A549 (cell line): ENCODE data around the gene FAM193A. TPM values are rescaled to one million over a fixed set of nuclear protein-coding genes. Genes with fewer than 3 reads are reported as not detected.

Experiments used
- ATAC-seq, 2 experiments: fragments of 200-7000 bp in 1 of 2; fragments of >200 bp in 1 of 2; cut with Nextera tagmentation in 1 of 2; cut with Tn5 transposase in 1 of 2; 3 replicates each; pipeline versions ENCODE4 v1.8.0 to v1.9.1; 2018 to 2020; ENCODE audit warnings: mild to moderate bottlenecking in 1 of 2, moderate library complexity in 1 of 2
- CTCF ChIA-PET: fragments of 300-600 bp; sonication (Branson Sonifier 250); formaldehyde crosslinking; extraction: SDS; loops from one replicate; lab custom pipeline; 2021; ENCODE audit warnings: antibody characterized with exemption, inconsistent platforms; lab: Yijun Ruan, JAX
- POLR2A ChIA-PET: fragments of 350-600 bp; formaldehyde crosslinking; extraction: SDS; loops from one replicate; lab custom pipeline; 2021; ENCODE audit warnings: antibody characterized with exemption, inconsistent platforms; lab: Yijun Ruan, JAX
- DNase-seq, 2 experiments: peaks; one replicate each; pipeline versions ENCODE4 v3.0.0 to v3.0.0-alpha.2; 2011 to 2016; ENCODE audit warnings: low read depth in 1 of 2, low spot score in 1 of 2
- FAIRE-seq: peaks from 2 replicates; lab custom pipeline; 2011; peaks lifted over from hg19 to GRCh38; lab: Jason Lieb, UNC
- H3K27ac ChIP-seq, 2 experiments: fragments of >200 bp; sonication (Bioruptor Twin); formaldehyde crosslinking; 3 replicates each; pipeline ENCODE4 v1.5.1; 2016 to 2017
- H3K4me1 ChIP-seq: fragments of >200 bp; sonication (Bioruptor Twin); formaldehyde crosslinking; 3 replicates; pipeline ENCODE4 v1.6.1; 2016
- H3K4me2 ChIP-seq: fragments of >200 bp; sonication (Bioruptor Twin); formaldehyde crosslinking; 3 replicates; pipeline ENCODE4 v1.6.1; 2016
- H3K4me3 ChIP-seq: fragments of >200 bp; sonication (Bioruptor Twin); formaldehyde crosslinking; 3 replicates; pipeline ENCODE4 v1.5.1; 2016
- H3K9me3 ChIP-seq: fragments of >200 bp; sonication (Bioruptor Twin); formaldehyde crosslinking; 3 replicates; pipeline ENCODE4 v1.6.1; 2016
- ATOH8 ChIP-seq: fragments of 250-450 bp; sonication (Bioruptor Pico); IDR thresholded peaks from 2 replicates; pipeline ENCODE4 v1.5.0; 2020; ENCODE audit warnings: low read depth, mild to moderate bottlenecking, moderate library complexity
- BHLHE40 ChIP-seq: IDR thresholded peaks from 2 replicates; pipeline ENCODE4 v1.6.1; 2012; ENCODE audit warnings: low read depth, low read length, inconsistent platforms
- CHD2 ChIP-seq: fragments of 150-350 bp; IDR thresholded peaks from 2 replicates; pipeline ENCODE4 v1.6.1; 2014; ENCODE audit warnings: low read length; ENCODE audit not compliant: partially characterized antibody
- CHD4 ChIP-seq: fragments of 200-600 bp; sonication (generic); IDR thresholded peaks from 2 replicates; pipeline ENCODE4 v1.6.1; 2016; ENCODE audit warnings: antibody characterized with exemption, mild to moderate bottlenecking, borderline replicate concordance
- CTCF ChIP-seq: fragments of >200 bp; sonication (Bioruptor Twin); formaldehyde crosslinking; IDR thresholded peaks from 3 replicates; pipeline ENCODE4 v1.5.1; 2016
- E2F6 ChIP-seq: IDR thresholded peaks from 2 replicates; pipeline ENCODE4 v1.6.1; 2012; ENCODE audit warnings: low read depth, borderline replicate concordance
- ELK1 ChIP-seq: fragments of 150-350 bp; IDR thresholded peaks from 2 replicates; pipeline ENCODE4 v1.6.1; 2014; ENCODE audit warnings: low read depth, mild to moderate bottlenecking, low read length
- FOSB ChIP-seq: fragments of 250-450 bp; sonication (Bioruptor Pico); IDR thresholded peaks from 2 replicates; pipeline ENCODE4 v1.5.0; 2020; ENCODE audit warnings: mild to moderate bottlenecking, moderate library complexity
- HDAC2 ChIP-seq: fragments of 200-600 bp; sonication (generic); IDR thresholded peaks from 2 replicates; pipeline ENCODE4 v1.6.1; 2016
- HES2 ChIP-seq: fragments of >200 bp; sonication (Bioruptor Twin); formaldehyde crosslinking; IDR thresholded peaks from 2 replicates; pipeline ENCODE4 v1.6.1; 2016
- HMGXB4 ChIP-seq: fragments of 250-450 bp; sonication (Bioruptor Pico); IDR thresholded peaks from 2 replicates; pipeline ENCODE4 v1.5.0; 2021; ENCODE audit warnings: mild to moderate bottlenecking, moderate library complexity, borderline replicate concordance
- HOXB5 ChIP-seq: fragments of 250-450 bp; sonication (Bioruptor Pico); IDR thresholded peaks from 2 replicates; pipeline ENCODE4 v1.5.0; 2020; ENCODE audit warnings: mild to moderate bottlenecking, moderate library complexity
- JUN ChIP-seq, 2 experiments: fragments of >200 bp; sonication (Bioruptor Twin); formaldehyde crosslinking; IDR thresholded peaks; 2 replicates in 1 of 2; 3 replicates in 1 of 2; pipeline ENCODE4 v1.6.1; 2016 to 2017
- MAZ ChIP-seq: fragments of 150-350 bp; IDR thresholded peaks from 2 replicates; pipeline ENCODE4 v1.6.1; 2014; ENCODE audit warnings: antibody characterized with exemption, low read depth, low read length, borderline replicate concordance
- NFE2L2 ChIP-seq: fragments of 150-350 bp; conservative IDR thresholded peaks from 2 replicates; pipeline ENCODE4 v1.6.1; 2014; ENCODE audit warnings: low read length
- PBX3 ChIP-seq: IDR thresholded peaks from 2 replicates; pipeline ENCODE4 v1.6.1; 2012
- PHF8 ChIP-seq: fragments of 200-600 bp; sonication (generic); IDR thresholded peaks from 2 replicates; pipeline ENCODE4 v1.6.1; 2016; ENCODE audit warnings: low read depth, mild to moderate bottlenecking, antibody characterized with exemption, moderate library complexity, borderline replicate concordance
- POLR2A ChIP-seq: IDR thresholded peaks from 2 replicates; pipeline ENCODE4 v1.6.1; 2012; ENCODE audit warnings: mild to moderate bottlenecking, low read length
- RARB ChIP-seq: fragments of 250-450 bp; sonication (Bioruptor Pico); IDR thresholded peaks from 2 replicates; pipeline ENCODE4 v1.8.0; 2021; ENCODE audit warnings: mild to moderate bottlenecking, moderate library complexity
- SREBF2 ChIP-seq: fragments of 450-650 bp; IDR thresholded peaks from 2 replicates; pipeline ENCODE4 v1.6.1; 2014; ENCODE audit warnings: mild to moderate bottlenecking, moderate library complexity
- TFCP2L1 ChIP-seq: fragments of 250-450 bp; sonication (Bioruptor Pico); IDR thresholded peaks from 2 replicates; pipeline ENCODE4 v1.5.0; 2021; ENCODE audit warnings: mild to moderate bottlenecking
- WGBS: methylation state at CpG from one replicate; pipeline ENCODE4 v1.1.6; 2017; ENCODE audit errors: missing lambda C conversion rate; 5-methylcytosine and 5-hydroxymethylcytosine counted together
- polyA plus RNA-seq, 4 experiments: library from polyadenylated mRNA; depleted of rRNA in 3 of 4; stranded (reverse); fragments of >200 nt; fragmentation: RNase III in 1 of 4; extraction: RNeasy Plus Mini Kit Qiagen cat#74134 plus additional on column Dnase treatment in 1 of 4; gene quantifications; 2 replicates in 3 of 4; 3 replicates in 1 of 4; pipeline ENCODE4 v1.2.3, GENCODE V29; 2011 to 2017

FAM193A gene
- polyA plus RNA-seq, 2 of the 4 experiments (the other 2 are of a cell fraction), result 4.5 to 6.7 TPM

- no peak overlapping the region for H3K4me3 ChIP-seq
- no peak for DNase-seq
- no peaks in the 10 kb centered on the region for H3K9me3 ChIP-seq
- no peak for FAIRE-seq
- WGBS, result 86% methylated on average over 6 of the region's 8 CpGs
- ChIA-PET POLR2A (interaction anchor here (0.6 kb wide), 1 partner anchor 33 kb away, joined by 3 read pairs; no protein-coding TSS in a partner anchor), CTCF (no interaction called here)
- H3K4me1 ChIP-seq, result no peaks in the 10 kb centered on the region
- H3K27ac ChIP-seq, result no peak overlapping the region
- H3K4me2 ChIP-seq, result no peak overlapping the region
- no peak for ATAC-seq
- no peak for TF ChIP-seq BHLHE40
Observed at GRCh38 chr4:2697995-2698414, 161.6 kb downstream of the FAM193A start.

GRCh38 chr4:2698504-2698903 lies 162.1 kb downstream of the FAM193A start:
- Histone ChIP-seq H3K4me1 (no peaks in the 10 kb centered on the region), H3K9me3 (no peaks in the 10 kb centered on the region), H3K4me2 (no peak overlapping the region)
- DNase-seq, result no peak
- TF ChIP-seq CHD4 (no peak), ELK1 (no peak), RARB (CRISPR knock-in tag) (no peak), MAZ (no peak), POLR2A (no peak), PHF8 (no peak)
- TF ChIP-seq, all 56 proteins: peak for 0
- H3K27ac ChIP-seq, result no peak overlapping the region
- no peak overlapping the region for H3K4me3 ChIP-seq
- CTCF ChIA-PET, result no interaction called here
- POLR2A ChIA-PET, result no interaction called here
- WGBS, result 94% methylated on average over 1 of the region's 1 CpG
- FAIRE-seq, result no peak
- no peak for ATAC-seq

- no peak for ATAC-seq
- no peak for DNase-seq
- ChIA-PET CTCF (no interaction called here), POLR2A (no interaction called here)
- H3K9me3 ChIP-seq, result no peaks in the 10 kb centered on the region
- no peak for FAIRE-seq
- H3K4me3 ChIP-seq, result no peak overlapping the region
- H3K4me1 ChIP-seq, result no peaks in the 10 kb centered on the region
- H3K4me2 ChIP-seq, result no peak overlapping the region
- 92% methylated on average over 11 of the region's 12 CpGs for WGBS
- H3K27ac ChIP-seq, result no peak overlapping the region
- no peak for TF ChIP-seq TFCP2L1 (CRISPR knock-in tag)
- no peak for TF ChIP-seq CHD4
- no peak for TF ChIP-seq CTCF
- TF ChIP-seq CHD2, result no peak
- TF ChIP-seq HES2, result no peak
- TF ChIP-seq PBX3, result no peak
- no peak for TF ChIP-seq FOSB (CRISPR knock-in tag)
- TF ChIP-seq NFE2L2, result no peak
- TF ChIP-seq JUN (IDR thresholded peaks at IDR 0.05), result no peak
- no peak for TF ChIP-seq POLR2A
- no peak for TF ChIP-seq PHF8
- no peak for TF ChIP-seq HMGXB4 (CRISPR knock-in tag)
- no peak for TF ChIP-seq HOXB5 (CRISPR knock-in tag)
- TF ChIP-seq ELK1, result no peak
- TF ChIP-seq HDAC2, result no peak
- no peak for TF ChIP-seq E2F6
- no peak for TF ChIP-seq ATOH8 (CRISPR knock-in tag)
- TF ChIP-seq SREBF2, result no peak
- TF ChIP-seq, all 56 proteins: peak for 0
Observed at GRCh38 chr4:2698951-2699505, 162.6 kb downstream of the FAM193A start.
